Smooth muscle cell (in vitro differentiated cells): ENCODE data around the gene ZBED1. TPM values are rescaled to one million over a fixed set of nuclear protein-coding genes. Genes with fewer than 3 reads are reported as not detected.

Experiments used
- DNase-seq: peaks from one replicate; lab custom pipeline; 2025; ENCODE audit not compliant: unreplicated experiment; lab: John Stamatoyannopoulos, UW
- H2AFZ ChIP-seq: fragments of 200-600 bp; sonication (generic); 2 replicates; pipeline ENCODE4 v1.6.0; 2016; ENCODE audit warnings: antibody characterized with exemption, low read depth, mild to moderate bottlenecking
- H3F3A ChIP-seq: fragments of 200-600 bp; sonication (generic); 2 replicates; pipeline ENCODE4 v1.6.0; 2017; ENCODE audit warnings: antibody characterized with exemption, low read depth
- H3K27ac ChIP-seq: fragments of 200-600 bp; sonication (generic); 2 replicates; pipeline ENCODE4 v1.5.1; 2016; ENCODE audit warnings: low read depth, mild to moderate bottlenecking
- H3K27me3 ChIP-seq: fragments of 200-600 bp; sonication (generic); 2 replicates; pipeline ENCODE4 v1.6.1; 2016; ENCODE audit warnings: low read depth, mild to moderate bottlenecking
- H3K36me3 ChIP-seq: fragments of 200-600 bp; sonication (generic); 2 replicates; pipeline ENCODE4 v1.5.1; 2016; ENCODE audit warnings: low read depth
- H3K4me1 ChIP-seq: fragments of 200-600 bp; sonication (generic); 2 replicates; pipeline ENCODE4 v1.5.1; 2016; ENCODE audit warnings: low read depth
- H3K4me2 ChIP-seq: fragments of 200-600 bp; sonication (generic); 2 replicates; pipeline ENCODE4 v1.6.0; 2016; ENCODE audit warnings: mild to moderate bottlenecking
- H3K4me3 ChIP-seq: fragments of 200-600 bp; sonication (generic); 2 replicates; pipeline ENCODE4 v1.5.1; 2016; ENCODE audit warnings: mild to moderate bottlenecking
- H3K79me2 ChIP-seq: fragments of 200-600 bp; sonication (generic); 2 replicates; pipeline ENCODE4 v1.6.0; 2016; ENCODE audit warnings: low read depth, mild to moderate bottlenecking
- H3K9ac ChIP-seq: fragments of 200-600 bp; sonication (generic); 2 replicates; pipeline ENCODE4 v1.6.0; 2016; ENCODE audit warnings: low read depth
- H3K9me3 ChIP-seq: fragments of 200-600 bp; sonication (generic); replicated peaks from 2 replicates; pipeline ENCODE4 v1.5.1; 2016; ENCODE audit warnings: low read depth
- H4K20me1 ChIP-seq: fragments of 200-600 bp; sonication (generic); 2 replicates; pipeline ENCODE4 v1.6.0; 2016; ENCODE audit warnings: low read depth
- WGBS: methylation state at CpG from one replicate; pipeline ENCODE4 v1.1.7; 2016; ENCODE audit warnings: low lambda C conversion rate; 5-methylcytosine and 5-hydroxymethylcytosine counted together
- polyA plus RNA-seq: library from polyadenylated mRNA; unstranded; fragments of >200 nt; fragmentation: Nextera tagmentation; extraction: Ambion mirVana; gene quantifications from 2 replicates; pipeline ENCODE4 v1.2.1, GENCODE V29; 2016
- total RNA-seq: library from RNA; depleted of rRNA; stranded (reverse); fragments of >200 nt; gene quantifications from 2 replicates; pipeline ENCODE4 v1.2.3, GENCODE V29; 2014
- TF ChIP-seq, protein P1 (sequence below): fragments of 200-600 bp; sonication (generic); IDR thresholded peaks from 2 replicates; pipeline ENCODE4 v1.5.1; 2017; ENCODE audit warnings: borderline replicate concordance, mild to moderate bottlenecking, antibody characterized with exemption; ENCODE audit not compliant: insufficient read depth, poor library complexity, severe bottlenecking

Gene ZBED1
- total and polyA plus RNA-seq, 2 experiments from 2014 or later, result 19.0 to 23.6 TPM

DNA sequence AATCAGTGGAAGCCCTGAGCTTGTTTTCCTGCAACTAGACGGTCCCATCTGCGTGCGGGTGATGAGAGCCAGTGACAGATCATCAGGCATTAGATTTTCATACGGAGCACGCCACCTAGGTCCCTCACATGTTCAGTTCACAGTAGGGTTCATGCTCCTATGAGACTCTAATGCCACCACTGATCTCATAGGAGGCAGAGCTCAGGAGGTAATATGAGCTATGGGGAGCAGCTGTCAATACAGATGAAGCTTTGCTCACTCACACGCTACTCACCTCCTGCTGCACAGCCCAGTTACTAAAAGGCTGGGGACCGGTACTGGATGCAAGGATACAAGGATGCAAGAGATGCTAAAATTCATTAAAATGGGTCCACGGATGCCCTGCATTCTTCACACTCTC lies 61.2 kb downstream of the ZBED1 start:
- no peak overlapping the region for H3K4me2 ChIP-seq
- TF ChIP-seq, protein P1, sequence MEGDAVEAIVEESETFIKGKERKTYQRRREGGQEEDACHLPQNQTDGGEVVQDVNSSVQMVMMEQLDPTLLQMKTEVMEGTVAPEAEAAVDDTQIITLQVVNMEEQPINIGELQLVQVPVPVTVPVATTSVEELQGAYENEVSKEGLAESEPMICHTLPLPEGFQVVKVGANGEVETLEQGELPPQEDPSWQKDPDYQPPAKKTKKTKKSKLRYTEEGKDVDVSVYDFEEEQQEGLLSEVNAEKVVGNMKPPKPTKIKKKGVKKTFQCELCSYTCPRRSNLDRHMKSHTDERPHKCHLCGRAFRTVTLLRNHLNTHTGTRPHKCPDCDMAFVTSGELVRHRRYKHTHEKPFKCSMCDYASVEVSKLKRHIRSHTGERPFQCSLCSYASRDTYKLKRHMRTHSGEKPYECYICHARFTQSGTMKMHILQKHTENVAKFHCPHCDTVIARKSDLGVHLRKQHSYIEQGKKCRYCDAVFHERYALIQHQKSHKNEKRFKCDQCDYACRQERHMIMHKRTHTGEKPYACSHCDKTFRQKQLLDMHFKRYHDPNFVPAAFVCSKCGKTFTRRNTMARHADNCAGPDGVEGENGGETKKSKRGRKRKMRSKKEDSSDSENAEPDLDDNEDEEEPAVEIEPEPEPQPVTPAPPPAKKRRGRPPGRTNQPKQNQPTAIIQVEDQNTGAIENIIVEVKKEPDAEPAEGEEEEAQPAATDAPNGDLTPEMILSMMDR, result no peak
- H3K9ac ChIP-seq, result no peak overlapping the region
- DNase-seq, result no peak
- H3F3A ChIP-seq, result no peaks in the 10 kb centered on the region
- H4K20me1 ChIP-seq, result peaks cover 16% of the 10 kb centered on the region
- peaks cover 3% of the 10 kb centered on the region for H3K79me2 ChIP-seq
- no peaks in the 10 kb centered on the region for H3K4me1 ChIP-seq
- 92% methylated on average over 8 of the region's 8 CpGs for WGBS
- peaks cover 4% of the 10 kb centered on the region for H3K36me3 ChIP-seq
- no peak overlapping the region for H3K27ac ChIP-seq
- no peak overlapping the region for H3K4me3 ChIP-seq
- H3K27me3 ChIP-seq, result no peaks in the 10 kb centered on the region
- H3K9me3 ChIP-seq, result no peaks in the 10 kb centered on the region
- H2AFZ ChIP-seq, result no peak overlapping the region

Other genes with a start within 250 kb of the ZBED1 start
- gene DHRSX, start within 50 bp of the ZBED1 start, total RNA-seq, result 31.1 and 32.5 TPM in 2 replicates
- 49.9 and 53.9 TPM in 2 replicates for gene DHRSX, start within 50 bp of the ZBED1 start, polyA plus RNA-seq
- gene CD99, start 190.3 kb upstream of the ZBED1 start, total RNA-seq, result 647 and 726 TPM in 2 replicates
- gene CD99, start 190.3 kb upstream of the ZBED1 start, polyA plus RNA-seq, result 1,194 and 1,373 TPM in 2 replicates